DMS153 (cell line): ENCODE data around the gene PANK1.

Experiments
- DNase-seq: peaks from one replicate; lab custom pipeline; 2025; lab: John Stamatoyannopoulos, UW

PANK1 gene

GRCh38 chr10:89615824-89616223 lies 29.2 kb downstream of the PANK1 start:
- DNase-seq: no peak

GRCh38 chr10:89615112-89615511 lies 29.9 kb downstream of the PANK1 start:
- no peak for DNase-seq

- DNase-seq: no peak
Observed at GRCh38 chr10:89613582-89613981, 31.5 kb downstream of the PANK1 start.

GRCh38 chr10:89611282-89611681 lies 33.8 kb downstream of the PANK1 start:
- no peak for DNase-seq

DNA sequence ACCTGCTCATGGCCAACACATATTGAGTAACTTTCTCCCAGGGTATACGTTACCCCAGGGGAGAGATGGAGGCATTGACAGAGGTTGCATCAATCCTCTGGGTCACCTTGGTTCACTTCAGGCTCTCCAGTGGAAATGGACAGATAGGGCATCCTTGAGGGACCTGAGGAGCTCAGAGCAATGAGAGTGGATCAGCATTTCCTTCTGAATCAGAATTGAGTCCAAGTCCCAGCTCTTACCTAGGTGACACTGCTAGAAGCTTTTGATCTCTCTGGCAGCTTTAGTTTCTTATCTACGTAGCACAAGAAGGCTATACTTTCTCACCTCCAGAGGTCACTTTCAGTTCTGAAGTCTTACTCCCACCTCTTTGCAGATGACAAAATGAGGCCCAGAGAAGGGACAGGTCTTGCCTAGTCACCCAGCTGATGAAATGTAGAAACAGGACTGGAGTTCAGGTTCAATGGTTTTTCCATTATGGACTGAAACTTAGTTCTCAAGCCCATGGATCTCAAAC lies 35.2 kb downstream of the PANK1 start:
- no peak for DNase-seq

- DNase-seq: no peak
Observed at GRCh38 chr10:89604200-89604599, 40.8 kb downstream of the PANK1 start.

DNA sequence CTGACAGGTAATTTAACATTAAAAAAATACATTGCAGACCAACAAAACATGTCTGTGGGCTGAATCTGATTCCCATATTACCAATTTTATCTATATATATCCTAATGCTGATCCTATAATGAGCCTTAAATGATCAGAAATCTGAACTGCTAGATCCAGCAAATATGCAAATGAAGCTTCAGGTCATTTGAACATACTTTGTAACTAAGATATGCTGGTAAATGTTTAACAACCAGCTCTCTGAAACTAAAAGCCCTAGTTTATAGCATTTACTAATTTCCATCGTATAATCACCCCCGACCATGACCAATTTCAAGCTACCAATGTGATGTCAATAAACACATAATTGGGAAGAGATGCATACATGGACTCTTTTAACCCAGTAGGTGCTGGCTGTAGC lies 42.1 kb downstream of the PANK1 start:
- no peak for DNase-seq

DNA sequence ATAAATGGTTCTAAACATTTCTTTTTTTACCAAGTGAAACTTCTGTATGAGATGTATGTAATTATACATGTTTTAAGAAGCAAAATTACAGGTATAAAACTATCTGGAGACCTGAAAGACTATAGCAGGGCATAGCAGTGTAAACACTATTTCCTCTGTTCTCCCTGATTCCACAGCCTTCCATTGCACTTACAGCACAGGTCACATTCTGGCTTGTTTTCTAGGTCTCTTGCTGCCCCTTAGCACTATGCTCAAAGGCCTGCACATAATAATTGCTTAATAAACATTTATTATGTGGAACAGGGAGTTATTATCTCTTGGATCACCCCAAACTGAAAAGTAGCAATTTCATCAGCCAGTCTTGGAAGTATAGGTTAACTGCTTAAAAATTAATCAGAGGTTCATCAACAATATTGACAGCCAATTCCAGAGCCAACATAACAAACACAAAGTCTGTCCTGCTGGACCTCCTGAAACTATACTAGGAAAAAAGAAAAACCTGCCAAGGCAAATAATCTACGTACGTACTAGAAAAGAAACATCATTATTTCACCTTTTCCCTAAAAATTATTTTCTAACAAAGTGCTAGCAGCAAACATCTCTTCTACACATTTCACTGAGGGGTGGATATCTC lies 43.2 kb downstream of the PANK1 start:
- DNase-seq: no peak

DNA sequence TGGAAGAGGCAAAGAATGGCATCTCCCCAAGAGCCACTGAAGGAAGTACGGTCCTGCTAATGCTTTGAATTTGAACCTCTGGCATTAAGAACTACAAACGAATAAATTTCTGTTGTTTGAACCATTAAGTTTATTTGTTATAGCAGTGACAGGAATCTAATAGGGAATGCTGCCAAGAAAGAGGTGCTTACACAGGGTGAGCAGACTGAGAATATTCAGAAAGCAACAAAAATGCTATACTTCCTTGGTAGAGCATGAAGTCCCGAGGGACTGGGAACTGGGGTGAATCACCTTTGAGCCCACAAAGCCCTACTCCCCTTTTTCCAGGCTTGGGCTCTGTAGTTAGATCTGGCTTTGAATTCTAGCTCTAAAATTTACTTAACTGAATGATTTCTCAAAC lies 45.0 kb downstream of the PANK1 start:
- no peak for DNase-seq

- no peak for DNase-seq
Observed at GRCh38 chr10:89593043-89593442, 52.0 kb downstream of the PANK1 start.

DNA sequence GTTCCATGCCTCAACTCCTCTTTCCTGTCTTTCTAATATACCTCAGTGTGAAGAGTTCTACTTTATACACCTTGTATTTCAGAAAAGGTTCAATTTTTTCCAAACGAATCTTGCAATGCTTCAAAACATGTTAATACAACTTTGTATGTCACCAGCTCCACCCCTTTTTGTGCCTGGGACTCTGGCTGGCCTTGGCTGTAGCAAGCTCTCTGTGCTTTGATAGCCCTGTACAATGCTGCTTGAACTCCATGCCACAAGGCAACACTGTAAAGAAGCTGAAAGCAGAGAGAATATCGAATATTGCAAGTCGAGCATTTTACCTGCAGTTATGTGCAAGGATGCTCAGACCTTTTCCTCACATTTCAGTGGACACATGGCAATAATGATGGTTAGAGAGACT lies 52.5 kb downstream of the PANK1 start:
- no peak for DNase-seq

- DNase-seq: no peak
Observed at GRCh38 chr10:89591796-89592271, 53.2 kb downstream of the PANK1 start.

GRCh38 chr10:89591111-89591795 lies 53.8 kb downstream of the PANK1 start:
- no peak for DNase-seq

- no peak for DNase-seq
Observed at GRCh38 chr10:89590326-89590725, 54.7 kb downstream of the PANK1 start.

DNA sequence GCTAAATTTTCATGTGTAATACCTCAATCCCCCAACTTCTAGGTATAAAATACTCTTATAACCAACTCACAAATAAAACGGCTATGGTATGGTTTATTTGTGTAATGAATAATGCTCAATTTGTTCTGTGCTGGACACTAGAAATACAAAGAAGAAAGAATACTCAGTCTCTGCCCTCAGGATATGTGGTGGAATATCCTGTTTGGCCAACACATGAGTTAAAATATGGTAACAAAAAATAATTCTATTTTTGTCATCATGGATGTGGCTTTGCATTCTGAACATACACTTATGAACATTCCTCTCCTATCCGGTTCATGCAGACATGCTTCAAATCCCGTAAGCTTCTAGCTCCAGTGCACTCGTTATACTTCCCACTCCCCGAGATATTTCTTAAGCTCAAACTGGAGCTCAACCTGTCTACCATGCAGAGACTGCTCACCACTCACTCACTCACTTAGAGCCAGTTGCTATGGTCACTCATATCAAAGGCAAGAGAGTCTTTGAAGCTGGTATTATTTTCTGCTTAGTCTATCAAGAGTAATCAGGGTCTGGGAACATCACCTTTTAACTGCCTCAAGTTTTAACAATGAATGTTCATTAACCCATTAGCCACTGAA lies 55.8 kb downstream of the PANK1 start:
- DNase-seq: no peak

DNA sequence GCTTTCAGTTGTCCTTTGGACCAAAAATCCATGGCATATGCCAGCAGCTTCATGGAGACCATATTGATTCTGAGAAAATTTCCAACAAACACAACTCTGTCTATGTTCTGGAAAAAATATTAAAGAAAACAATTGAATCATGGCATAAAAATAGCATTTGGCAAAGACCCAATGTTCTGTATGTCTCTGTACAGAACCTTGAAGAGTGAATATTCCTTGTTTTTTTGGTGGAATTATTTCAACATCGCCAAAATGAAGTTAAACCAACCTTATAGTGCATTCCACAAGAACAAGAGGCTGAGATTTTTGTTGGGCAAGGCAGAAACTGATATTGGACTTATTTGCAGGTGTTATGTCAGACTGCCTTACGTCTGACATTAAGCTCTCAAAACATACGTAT lies 56.4 kb downstream of the PANK1 start:
- DNase-seq: no peak

DNA sequence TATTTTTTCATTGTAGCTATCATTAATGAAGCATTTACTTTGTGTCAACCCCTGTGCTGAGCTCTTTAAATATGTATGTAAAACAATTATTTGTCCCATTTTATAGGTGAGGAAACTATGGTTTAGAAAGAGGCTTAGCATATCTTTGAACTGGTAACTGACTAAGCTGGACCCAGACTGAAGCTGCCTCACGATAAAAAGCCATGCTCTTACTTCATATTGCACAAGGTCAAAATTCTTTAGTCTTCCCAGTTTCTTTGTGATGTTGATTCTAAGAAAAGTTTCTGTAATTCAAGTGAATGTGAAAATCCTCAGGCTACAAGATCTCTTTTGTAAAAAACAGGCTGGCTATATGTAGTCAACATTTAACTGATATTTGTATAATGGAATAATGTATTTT lies 63.0 kb downstream of the PANK1 start:
- DNase-seq: no peak

DNA sequence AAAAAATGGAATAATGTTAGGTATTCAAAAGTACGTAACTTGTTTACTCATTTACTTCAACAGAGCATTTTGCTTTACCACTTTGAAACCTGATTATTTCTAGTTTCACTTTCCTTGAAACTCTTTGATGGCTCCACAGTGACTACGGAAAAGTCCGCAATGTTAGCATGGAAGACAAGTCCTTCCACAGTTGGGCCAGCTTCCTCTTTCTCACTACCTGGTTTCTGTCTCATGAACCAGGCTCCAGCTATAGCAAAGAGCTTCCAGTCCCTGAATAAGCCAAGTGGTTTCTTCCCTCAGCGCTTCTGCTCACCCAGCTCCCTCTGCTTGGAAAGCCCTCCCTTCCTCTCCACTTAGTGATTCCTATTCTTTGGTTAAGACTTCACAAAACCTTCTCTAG lies 64.8 kb downstream of the PANK1 start:
- DNase-seq: no peak

DNA sequence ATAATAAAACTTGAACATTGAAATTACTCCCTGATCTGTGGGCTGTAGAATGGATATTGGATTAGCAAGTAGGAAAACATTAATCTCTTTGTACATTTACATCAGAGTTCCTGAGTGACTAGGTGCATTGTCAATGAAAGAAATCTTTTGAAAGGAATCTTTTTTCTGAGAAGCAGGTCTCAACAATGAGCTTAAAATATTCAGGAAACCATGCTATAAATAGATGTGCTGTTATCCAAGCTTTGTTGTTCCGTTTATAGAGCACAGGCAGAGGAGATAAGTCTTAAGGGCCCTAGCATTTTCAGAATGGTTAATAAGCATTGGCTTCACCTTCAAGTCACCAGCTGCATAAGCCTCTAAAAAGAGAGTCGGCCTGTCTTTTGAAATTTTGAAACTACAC lies 68.3 kb downstream of the PANK1 start:
- DNase-seq: no peak

DNA sequence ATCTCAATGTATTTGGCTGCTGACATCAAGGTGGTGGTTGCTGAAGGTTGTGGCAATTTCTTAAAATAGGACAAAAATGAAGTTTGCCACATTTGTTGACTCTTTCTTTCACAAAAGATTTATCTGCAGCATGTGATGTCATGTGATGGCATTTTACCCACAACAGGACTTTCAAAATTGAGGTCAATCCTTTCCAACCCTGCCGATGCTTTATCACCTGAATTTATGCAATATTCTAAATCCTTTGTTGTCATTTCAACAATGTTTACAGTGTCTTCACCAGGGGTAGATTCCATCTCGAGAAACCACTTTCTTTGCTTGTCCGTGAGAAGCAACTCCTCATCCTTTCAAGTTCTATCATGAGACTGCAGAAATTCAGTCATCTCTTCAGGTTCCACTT lies 69.0 kb downstream of the PANK1 start:
- DNase-seq: no peak

DNA sequence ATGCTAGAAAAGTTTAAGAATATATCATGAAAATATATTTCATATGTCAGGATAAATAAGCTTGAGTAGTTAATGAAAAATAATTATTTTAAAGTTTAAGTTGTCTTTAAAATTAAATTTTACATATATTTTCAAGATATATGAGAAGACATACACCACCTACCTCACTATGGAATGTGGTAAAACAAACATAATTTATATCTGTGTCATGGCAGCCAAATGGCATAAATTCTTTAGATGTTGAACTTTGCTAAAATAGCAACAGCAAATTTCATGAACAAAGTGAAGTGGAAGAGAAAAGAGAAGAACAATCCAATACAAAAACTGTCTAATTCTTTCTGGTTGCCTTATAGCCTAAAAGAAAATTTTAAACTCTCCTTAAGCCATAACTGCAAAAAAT lies 70.0 kb downstream of the PANK1 start:
- DNase-seq: no peak

DNA sequence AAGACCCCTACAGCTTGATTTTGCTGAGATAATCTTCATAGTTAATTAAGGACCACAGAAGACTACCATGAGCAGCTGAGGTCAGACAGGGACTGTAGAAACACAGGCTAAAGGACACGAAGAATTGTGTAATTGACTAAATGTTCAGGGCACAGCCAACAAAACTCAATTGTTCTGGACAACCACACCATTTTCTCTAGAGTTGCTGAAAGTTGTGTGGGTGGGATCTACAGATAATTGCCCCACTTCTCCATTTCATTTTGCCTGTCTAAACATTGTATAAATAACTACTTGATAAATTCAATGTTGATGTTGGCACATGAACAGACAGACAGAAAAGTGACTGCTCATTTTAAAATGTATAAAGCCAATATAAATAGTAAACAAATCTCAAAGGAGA lies 70.7 kb downstream of the PANK1 start:
- no peak for DNase-seq

DNA sequence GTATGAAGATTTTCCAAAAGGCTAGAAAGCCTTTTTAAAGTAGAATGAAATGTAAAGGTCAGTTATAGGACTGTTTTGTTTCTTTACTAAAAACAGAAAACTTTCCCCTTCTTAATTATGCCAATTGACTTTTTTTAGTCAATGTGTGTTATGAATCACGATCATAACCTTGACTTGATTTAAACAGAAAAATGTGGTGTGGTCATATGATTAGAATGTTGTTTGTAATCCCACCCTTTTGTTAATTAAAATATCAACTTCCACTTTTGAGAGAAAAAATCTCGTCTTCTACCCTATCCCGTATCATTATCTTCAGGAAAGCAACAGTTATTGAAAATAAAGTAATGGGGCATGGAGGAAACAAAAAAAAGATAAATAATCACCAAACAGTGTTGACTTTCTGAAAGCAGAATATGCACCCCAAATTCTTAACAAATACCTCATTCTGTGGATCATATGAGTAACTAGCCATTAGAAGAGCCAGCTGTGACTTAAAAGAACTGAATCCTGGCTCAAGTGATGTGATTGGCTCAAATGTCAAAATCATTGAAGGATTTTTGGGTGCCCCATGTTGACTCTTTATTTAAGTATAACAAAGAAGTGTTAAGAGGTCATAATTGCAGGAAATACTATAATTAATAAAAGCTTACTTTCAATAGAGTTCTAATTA lies 77.3 kb downstream of the PANK1 start:
- no peak for DNase-seq
